ENCODE measurements around the gene PAX5.

The PAX5 gene

GRCh38 chr9:36956908-36957307 lies 77.2 kb downstream of the PAX5 start:
- DNase-seq, result no peak

GRCh38 chr9:36950389-36950788 lies 83.7 kb downstream of the PAX5 start:
- no peak for DNase-seq

DNA sequence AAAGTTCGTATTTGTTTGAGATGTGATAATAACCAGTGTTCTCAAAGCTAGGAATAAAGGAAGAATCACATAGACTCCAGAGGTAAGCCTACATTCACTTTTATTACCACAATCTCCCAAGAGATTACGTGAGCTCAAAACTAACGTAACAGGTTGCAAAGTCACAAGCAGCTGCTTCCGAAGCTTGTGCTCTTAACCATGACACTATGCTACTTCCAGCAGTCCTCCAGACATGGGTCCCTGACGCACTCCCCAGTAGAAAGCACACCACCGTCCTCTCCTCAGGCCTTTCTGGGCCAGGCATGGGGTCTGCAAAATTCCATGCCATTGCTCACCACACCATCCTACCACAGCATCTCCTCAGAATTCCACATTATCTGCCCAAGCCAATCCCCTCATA lies 84.6 kb downstream of the PAX5 start:
- no peak for DNase-seq

DNA sequence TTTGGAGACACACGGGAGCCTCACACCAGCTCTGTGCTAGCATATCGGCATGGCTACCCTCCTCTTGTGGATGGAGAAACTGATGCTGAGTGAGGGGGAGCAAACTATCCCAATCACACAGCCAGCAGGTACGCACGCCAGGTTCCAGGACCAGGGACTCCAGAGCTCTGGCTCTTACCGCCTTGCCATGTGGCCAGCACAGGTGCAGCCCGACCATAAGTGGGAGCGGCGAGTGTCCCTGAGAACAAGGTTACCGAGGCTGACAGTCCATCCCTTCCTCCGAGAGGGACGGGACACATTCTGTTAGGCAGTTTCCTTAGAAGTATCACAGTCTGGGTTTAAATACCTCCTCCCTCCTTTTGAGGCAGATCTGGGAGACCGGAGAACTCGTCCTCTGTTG lies 86.0 kb downstream of the PAX5 start:
- no peak for DNase-seq

DNA sequence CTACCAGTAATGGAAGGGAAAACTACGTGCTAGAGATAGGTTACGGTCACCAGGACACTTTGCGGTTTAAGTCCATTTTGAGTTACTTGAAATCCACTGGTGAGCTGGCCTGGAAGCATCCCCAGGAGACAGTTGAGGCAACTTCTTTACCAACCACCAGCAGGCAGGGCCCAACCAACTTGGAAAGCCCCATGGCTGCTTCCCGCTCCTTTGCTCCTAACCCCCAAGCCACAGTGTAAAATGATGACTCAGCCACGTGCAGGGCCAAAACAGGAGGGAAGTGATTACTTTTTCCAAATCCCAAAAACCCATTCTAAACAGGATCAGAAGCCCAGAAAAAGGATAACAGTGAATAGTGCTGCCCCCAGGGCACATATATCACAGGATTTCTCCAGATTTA lies 87.4 kb downstream of the PAX5 start:
- DNase-seq, result no peak

- no peak for DNase-seq
These were observed 88.1 kb downstream of the PAX5 start for GRCh38 chr9:36945999-36946398.

GRCh38 chr9:36942891-36943290 lies 91.2 kb downstream of the PAX5 start:
- DNase-seq, result no peak

- DNase-seq, result no peak
These were observed 92.6 kb downstream of the PAX5 start for GRCh38 chr9:36941441-36941840.

DNA sequence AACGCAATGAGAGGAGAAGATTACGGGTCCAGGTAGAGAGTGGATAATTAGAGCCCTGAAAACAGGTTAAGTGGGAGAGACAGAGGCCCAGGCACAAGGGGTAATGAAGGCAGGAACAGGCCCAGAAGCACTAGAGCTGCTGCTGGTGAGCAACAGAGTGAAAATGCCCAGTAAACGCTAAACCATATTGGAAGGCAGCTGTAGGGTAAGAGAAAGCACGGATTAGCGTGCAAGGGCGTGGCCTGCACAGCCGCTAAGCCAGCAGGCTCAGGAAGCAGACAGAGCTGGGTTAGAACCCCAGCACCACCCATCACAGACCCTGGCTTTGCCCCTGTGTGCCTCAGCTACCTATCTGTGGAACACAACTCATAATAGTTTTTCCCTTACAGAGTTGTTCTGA lies 93.2 kb downstream of the PAX5 start:
- no peak for DNase-seq

- no peak for DNase-seq
These were observed 93.6 kb downstream of the PAX5 start for GRCh38 chr9:36940500-36940853.

GRCh38 chr9:36939655-36940499 lies 94.2 kb downstream of the PAX5 start:
- DNase-seq, result no peak

DNA sequence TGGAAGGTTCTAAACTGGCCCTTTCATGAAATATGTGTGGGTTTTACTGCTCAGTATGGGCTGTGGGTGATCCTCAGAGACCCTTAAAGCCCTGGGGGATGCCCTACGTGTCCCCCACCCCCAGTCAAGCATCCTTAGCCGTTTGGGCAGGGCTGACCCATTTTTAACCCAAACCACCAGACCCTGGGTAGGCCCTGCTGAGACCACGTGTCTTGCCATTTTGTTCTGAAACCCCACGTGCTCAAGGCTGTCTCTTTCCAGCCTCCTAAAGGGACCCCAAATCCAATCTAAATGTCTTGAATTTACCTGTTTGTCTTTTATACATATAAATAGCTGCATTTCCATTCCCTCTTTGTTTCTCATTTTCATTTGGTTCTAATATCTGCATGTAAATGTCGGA lies 94.9 kb downstream of the PAX5 start:
- no peak for DNase-seq

DNA sequence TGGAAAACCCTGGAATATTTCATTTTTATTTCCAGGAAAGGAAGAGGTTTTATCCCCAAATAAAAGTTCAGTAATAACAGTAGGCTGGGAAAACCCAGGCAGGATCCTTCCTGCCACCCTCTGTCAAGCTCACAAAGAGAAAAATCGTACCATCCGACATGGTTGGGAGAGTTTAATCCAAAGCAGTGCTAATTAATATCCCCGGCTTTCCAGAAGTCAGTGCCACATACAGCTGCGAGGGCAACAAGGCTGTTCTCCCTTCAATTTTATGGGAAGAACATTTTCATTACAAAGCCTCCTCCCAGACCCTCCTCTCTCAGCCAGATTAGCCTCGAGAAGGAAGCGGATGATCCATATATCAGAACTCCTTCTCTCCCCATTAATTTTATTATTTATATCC lies 95.5 kb downstream of the PAX5 start:
- no peak for DNase-seq

DNA sequence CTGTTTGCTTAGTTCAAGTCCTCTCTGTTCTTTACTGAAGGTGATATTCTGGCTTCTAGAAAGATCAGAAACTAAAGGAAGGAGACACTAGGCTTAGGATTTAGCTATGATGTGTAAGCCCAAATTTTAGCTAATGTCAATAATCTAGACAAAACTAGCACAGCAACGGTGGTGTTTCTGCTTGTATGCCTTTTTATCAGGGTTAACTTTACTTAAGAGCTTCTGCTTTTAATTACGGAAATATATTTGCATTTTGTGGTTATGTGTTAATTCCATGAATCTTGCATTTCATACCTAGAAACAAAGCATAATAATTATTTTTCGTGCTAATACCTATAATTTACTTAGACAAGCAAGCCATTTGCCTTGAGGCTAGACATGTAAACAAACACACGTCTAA lies 96.1 kb downstream of the PAX5 start:
- no peak for DNase-seq

- DNase-seq, result no peak
These were observed 96.7 kb downstream of the PAX5 start for GRCh38 chr9:36937346-36937745.

DNA sequence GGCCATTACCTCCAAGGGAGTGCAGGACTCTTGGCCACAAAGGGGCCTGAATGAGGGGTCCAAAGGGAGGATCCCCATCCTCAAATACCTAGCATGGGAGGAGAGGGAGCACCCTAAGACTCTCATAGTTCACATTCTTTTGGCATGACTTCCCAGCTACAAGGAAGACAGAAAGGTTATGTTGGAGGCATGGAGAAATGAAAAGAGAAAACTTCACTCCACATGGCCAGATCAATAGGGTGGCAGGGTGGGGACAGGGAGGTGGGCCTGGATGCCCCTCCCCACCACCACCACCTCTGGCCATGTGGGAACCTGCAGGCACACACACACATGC lies 97.6 kb downstream of the PAX5 start:
- DNase-seq, result no peak

GRCh38 chr9:36935768-36936497 lies 98.1 kb downstream of the PAX5 start:
- no peak for DNase-seq

- no peak for DNase-seq
These were observed 98.7 kb downstream of the PAX5 start for GRCh38 chr9:36935332-36935731.

DNA sequence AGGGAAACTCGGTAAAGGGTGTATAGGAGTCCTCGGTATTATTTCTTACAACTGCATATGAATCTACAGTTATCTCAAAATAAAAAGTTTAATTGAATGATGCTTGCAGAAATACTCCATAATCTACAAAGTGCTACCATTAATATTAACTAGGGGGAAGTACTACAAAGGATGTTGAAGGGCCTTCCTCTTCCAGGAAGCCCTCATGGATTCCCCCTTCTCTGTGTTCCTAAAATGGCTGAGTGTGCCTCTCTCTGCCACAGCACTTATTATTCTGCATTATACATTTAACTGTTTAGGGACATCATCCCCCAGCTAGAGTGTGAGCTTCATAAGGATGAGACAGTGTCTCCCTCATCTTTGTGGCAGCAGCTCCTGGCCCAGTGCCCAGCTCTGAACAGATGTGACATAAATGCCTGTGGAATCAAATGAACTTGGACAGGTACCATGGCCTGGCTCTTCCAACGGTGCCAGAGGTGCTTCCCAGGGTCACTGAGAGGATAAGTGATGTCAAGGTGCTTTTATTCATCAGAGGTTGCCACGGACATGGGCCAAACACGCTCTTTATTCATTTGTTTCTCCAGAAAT lies 99.5 kb downstream of the PAX5 start:
- DNase-seq, result no peak

DNA sequence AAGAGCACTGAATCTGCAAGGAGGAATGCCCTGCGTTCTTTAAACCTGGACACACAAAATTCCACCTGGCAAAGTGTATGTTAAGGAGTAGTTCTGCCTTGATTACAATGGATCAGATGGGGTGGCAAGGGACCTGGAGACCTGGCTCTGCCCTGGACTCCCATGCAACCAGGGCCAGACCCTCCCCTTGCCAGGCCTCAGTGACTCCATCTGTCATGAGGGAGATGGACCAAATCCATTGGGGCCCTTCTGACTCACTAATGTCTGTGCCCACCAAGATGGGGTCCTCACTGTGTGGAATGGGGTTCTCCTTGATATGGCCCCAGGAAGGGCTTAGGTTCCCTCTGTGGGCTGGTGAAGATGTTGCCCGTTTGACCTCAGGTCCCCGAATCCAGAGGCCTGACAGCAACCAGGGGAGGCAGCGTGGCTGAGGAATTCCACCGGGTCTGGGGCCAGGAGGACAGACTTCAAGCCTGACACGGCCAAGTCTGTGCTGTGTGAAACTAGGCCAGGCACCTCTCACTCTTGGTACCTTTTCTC lies 100.3 kb downstream of the PAX5 start:
- DNase-seq, result no peak

GRCh38 chr9:36932198-36932597 lies 101.9 kb downstream of the PAX5 start:
- DNase-seq, result no peak

DNA sequence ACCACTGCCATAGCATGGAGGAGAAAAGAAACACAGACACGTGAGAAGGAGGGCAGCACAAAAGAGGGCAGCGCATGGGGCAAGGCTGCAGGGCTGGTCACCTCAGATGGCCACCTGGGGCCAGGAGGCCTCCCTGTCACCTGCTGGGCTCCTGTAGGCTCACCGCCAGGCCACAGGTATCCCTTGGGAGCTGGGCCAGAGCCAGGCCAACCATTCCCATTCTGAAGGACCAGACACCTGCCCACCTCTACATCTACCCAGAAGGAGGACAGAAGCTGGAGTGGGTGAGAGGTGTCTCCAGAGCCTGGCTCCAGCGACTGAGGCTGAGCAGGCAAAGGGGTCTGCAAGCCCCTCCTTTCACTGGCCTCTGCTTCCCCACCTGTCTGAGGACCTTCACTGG lies 103.1 kb downstream of the PAX5 start:
- DNase-seq, result no peak

- no peak for DNase-seq
These were observed 104.8 kb downstream of the PAX5 start for GRCh38 chr9:36929350-36929675.

DNA sequence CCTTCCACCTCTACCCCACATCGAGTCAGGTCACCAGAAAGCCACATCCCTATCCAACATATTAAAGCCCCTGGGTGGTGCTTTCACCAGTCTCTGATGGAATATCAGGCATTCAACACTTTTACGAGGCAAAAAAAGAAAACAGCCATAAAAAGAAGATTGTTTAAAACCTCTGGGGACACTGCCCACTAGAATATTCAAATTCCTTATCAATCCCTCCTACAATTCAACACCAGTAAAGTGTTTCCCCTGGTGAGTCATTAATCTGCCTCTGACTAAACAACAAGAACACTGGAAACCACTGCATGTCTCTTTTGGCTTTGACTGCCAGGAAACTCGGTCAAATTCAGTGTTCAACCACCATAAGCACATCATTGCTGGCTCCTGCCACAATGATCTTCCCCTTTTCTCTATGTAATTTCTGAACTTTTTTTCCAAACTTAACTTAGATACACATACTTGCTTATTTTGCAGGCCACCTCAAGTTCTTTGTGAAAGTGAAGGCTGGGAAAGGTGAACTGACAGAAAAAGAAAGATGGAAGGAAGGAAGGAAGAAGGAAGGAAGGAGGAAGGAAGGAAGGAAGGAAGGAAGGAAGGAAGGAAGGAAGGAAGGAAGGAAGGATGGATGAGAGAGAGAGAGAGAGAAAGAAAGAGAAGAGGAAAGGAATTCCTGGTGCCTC lies 105.3 kb downstream of the PAX5 start:
- DNase-seq, result no peak
